Endodermal cell (in vitro differentiated cells): ENCODE data around the gene TM9SF1. TPM values are rescaled to one million over a fixed set of nuclear protein-coding genes. Genes with fewer than 3 reads are reported as not detected.
"Not testable (repeated sequence)": the region's sequence is repeated elsewhere in the genome, so short reads cannot be mapped to it uniquely, and the experiment has no call there.

Source experiments
- DNase-seq: peaks from one replicate; pipeline ENCODE4 v3.0.0-alpha.2; 2017
- H3K27ac ChIP-seq: 2 replicates; pipeline ENCODE4 v1.5.1; 2013; ENCODE audit warnings: mild to moderate bottlenecking, low read depth, low read length, moderate library complexity
- H3K27me3 ChIP-seq: 2 replicates; pipeline ENCODE4 v1.6.1; 2013; ENCODE audit warnings: mild to moderate bottlenecking, low read length, moderate library complexity; ENCODE audit not compliant: insufficient read depth, control insufficient read depth, poor library complexity, severe bottlenecking
- H3K36me3 ChIP-seq: 2 replicates; pipeline ENCODE4 v1.7.0; 2013; ENCODE audit warnings: mild to moderate bottlenecking, low read length, moderate library complexity; ENCODE audit not compliant: control insufficient read depth, insufficient read depth
- H3K4me1 ChIP-seq: one replicate; pipeline ENCODE4 v1.7.0; 2013; ENCODE audit warnings: low read length; ENCODE audit not compliant: control insufficient read depth, insufficient read depth
- H3K4me3 ChIP-seq: 2 replicates; pipeline ENCODE4 v1.5.1; 2013; ENCODE audit warnings: mild to moderate bottlenecking, low read length, moderate library complexity
- H3K9ac ChIP-seq: 2 replicates; pipeline ENCODE4 v1.6.1; 2013; ENCODE audit warnings: mild to moderate bottlenecking, low read length, moderate library complexity; ENCODE audit not compliant: poor library complexity, severe bottlenecking; ENCODE audit errors: extremely low read depth
- H3K9me3 ChIP-seq: 2 replicates; pipeline ENCODE4 v1.6.1; 2013; ENCODE audit warnings: mild to moderate bottlenecking, low read length, moderate library complexity; ENCODE audit not compliant: control insufficient read depth
- H3K27ac Mint-ChIP-seq: 2 replicates; pipeline ENCODE4 v1.8.0; 2020; ENCODE audit warnings: mixed read lengths
- H3K27me3 Mint-ChIP-seq: 2 replicates; pipeline ENCODE4 v1.8.0; 2021; ENCODE audit warnings: mild to moderate bottlenecking, mixed read lengths; ENCODE audit not compliant: insufficient read depth
- H3K36me3 Mint-ChIP-seq: 2 replicates; pipeline ENCODE4 v1.8.0; 2020; ENCODE audit warnings: low read depth, mixed read lengths
- H3K4me1 Mint-ChIP-seq: 2 replicates; pipeline ENCODE4 v1.8.0; 2020; ENCODE audit warnings: mixed read lengths
- H3K4me3 Mint-ChIP-seq: 2 replicates; pipeline ENCODE4 v1.8.0; 2020; ENCODE audit warnings: mild to moderate bottlenecking, moderate library complexity, mixed read lengths
- H3K9me3 Mint-ChIP-seq: 2 replicates; pipeline ENCODE4 v1.8.0; 2020; ENCODE audit warnings: mild to moderate bottlenecking, mixed read lengths
- WGBS, 2 experiments: methylation state at CpG; one replicate each; pipeline versions ENCODE4 v1.1.5 to v1.1.7; 2013; ENCODE audit warnings: missing lambda C conversion rate in 2 of 2, mixed read lengths in 1 of 2; ENCODE audit not compliant: insufficient coverage in 1 of 2, insufficient read length in 1 of 2; 5-methylcytosine and 5-hydroxymethylcytosine counted together
- total RNA-seq, 2 donors: library from RNA; stranded (reverse); fragmentation: NEBNext Ultra II Directional in 1 of 2; extraction: Animal tissue kit (Norgen Biotek cat#: 25700) in 1 of 2; gene quantifications; 2 replicates in 1 of 2; 3 replicates in 1 of 2; pipeline ENCODE4 v1.2.1, GENCODE V29; 2021
- TF ChIP-seq, protein P1 (sequence below): fragments of 200-600 bp; sonication (generic); conservative IDR thresholded peaks from 2 replicates; pipeline ENCODE4 v1.5.0; 2021; ENCODE audit warnings: antibody characterized with exemption, mild to moderate bottlenecking

Gene TM9SF1
- total RNA-seq, 2 donors from 2014 or later, result 37.4 to 40.8 TPM

DNA sequence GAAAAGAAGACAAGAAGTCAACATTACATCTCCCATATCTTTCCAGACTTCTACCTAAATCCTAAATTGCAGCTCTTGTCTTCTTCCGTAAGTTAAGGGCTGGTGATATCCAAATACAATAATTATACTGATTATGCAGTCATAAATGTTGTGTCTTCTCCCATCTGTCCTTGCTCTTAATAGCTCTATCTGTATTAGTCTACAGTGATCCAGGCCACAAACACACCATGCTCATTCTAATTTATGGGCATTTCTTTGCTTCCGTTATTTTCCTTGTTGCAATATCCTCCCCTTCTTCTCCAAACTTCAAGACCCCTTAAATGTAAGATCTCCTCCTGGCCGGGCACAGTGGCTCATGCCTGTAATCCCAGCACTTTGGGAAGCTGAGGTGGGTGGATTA is 24.3 kb upstream of the TM9SF1 start:
- Mint-ChIP-seq H3K4me3 (no peak overlapping the region), H3K36me3 (peaks cover 11% of the 10 kb centered on the region), H3K4me1 (peaks cover 6% of the 10 kb centered on the region), H3K27ac (no peak overlapping the region), H3K27me3 (no peaks in the 10 kb centered on the region), H3K9me3 (no peaks in the 10 kb centered on the region)
- no peak for DNase-seq
- no peak overlapping the region for H3K27ac ChIP-seq
- no peak overlapping the region for H3K4me3 ChIP-seq
- H3K27me3 ChIP-seq, result no peaks in the 10 kb centered on the region
- WGBS, 2 experiments, result 62% methylated on average over 3 of the region's 3 CpGs; no CpG with 5 or more reads in 1 of the 2 experiments
- H3K9me3 ChIP-seq, result no peaks in the 10 kb centered on the region
- no peaks in the 10 kb centered on the region for H3K4me1 ChIP-seq
- peaks cover 18% of the 10 kb centered on the region for H3K36me3 ChIP-seq
- H3K9ac ChIP-seq, result no peak overlapping the region
- TF ChIP-seq, protein P1, sequence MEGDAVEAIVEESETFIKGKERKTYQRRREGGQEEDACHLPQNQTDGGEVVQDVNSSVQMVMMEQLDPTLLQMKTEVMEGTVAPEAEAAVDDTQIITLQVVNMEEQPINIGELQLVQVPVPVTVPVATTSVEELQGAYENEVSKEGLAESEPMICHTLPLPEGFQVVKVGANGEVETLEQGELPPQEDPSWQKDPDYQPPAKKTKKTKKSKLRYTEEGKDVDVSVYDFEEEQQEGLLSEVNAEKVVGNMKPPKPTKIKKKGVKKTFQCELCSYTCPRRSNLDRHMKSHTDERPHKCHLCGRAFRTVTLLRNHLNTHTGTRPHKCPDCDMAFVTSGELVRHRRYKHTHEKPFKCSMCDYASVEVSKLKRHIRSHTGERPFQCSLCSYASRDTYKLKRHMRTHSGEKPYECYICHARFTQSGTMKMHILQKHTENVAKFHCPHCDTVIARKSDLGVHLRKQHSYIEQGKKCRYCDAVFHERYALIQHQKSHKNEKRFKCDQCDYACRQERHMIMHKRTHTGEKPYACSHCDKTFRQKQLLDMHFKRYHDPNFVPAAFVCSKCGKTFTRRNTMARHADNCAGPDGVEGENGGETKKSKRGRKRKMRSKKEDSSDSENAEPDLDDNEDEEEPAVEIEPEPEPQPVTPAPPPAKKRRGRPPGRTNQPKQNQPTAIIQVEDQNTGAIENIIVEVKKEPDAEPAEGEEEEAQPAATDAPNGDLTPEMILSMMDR, result no peak

DNA sequence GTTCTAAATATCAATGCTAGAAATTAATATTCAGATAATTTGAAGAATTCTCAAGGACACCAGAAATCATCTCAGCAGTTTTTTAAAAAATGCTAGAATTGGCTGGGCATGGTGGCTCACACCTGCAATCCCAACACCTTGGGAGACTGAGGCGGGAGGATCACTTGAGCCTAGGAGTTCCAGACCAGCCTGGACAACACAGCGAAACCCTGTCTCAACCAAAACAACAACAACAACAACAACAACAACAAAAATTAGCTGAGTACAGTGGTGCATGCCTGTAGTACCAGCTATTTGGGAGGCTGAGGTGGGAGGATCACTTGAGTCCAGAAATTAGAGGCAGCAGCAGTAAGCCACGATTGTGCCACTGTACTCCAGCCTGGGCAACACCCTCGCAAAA is 23.8 kb upstream of the TM9SF1 start:
- DNase-seq, result no peak
- 92% methylated on average over 3 of the region's 4 CpGs; no CpG with 5 or more reads in 1 of the 2 experiments for WGBS, 2 experiments
- Mint-ChIP-seq H3K9me3 (no peaks in the 10 kb centered on the region), H3K4me1 (peaks cover 10% of the 10 kb centered on the region), H3K36me3 (peaks cover 9% of the 10 kb centered on the region), H3K4me3 (no peak overlapping the region), H3K27me3 (no peaks in the 10 kb centered on the region), H3K27ac (no peak overlapping the region)
- Histone ChIP-seq H3K9ac (no peak overlapping the region), H3K27ac (no peak overlapping the region), H3K27me3 (no peaks in the 10 kb centered on the region), H3K9me3 (no peaks in the 10 kb centered on the region), H3K4me3 (no peak overlapping the region), H3K4me1 (no peaks in the 10 kb centered on the region), H3K36me3 (peaks cover 15% of the 10 kb centered on the region)
- TF ChIP-seq, protein P1, result no peak

DNA sequence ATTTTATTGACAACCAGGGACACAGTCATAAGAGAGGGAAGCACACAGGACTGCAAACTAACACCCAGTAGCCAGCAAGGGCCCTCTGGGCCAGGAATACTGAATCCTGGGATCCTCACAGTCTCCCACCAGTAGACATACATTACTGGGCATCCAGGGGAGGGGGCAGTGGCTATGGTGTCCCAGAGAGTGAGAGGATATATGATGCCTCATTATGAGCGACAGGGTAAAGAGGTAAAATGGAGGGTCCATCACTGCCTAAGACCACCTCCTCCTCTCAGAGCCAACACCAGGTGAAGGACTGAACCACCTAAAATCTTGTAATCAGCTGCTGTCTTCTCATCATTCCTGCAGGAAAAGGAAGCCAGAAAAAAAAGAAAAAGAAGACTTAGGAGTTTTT is 21.6 kb upstream of the TM9SF1 start:
- not testable (repeated sequence) for H3K4me3 ChIP-seq, H3K27me3 ChIP-seq, H3K36me3 Mint-ChIP-seq, H3K9me3 ChIP-seq, H3K4me3 Mint-ChIP-seq, H3K27me3 Mint-ChIP-seq, H3K27ac ChIP-seq, H3K27ac Mint-ChIP-seq, DNase-seq, H3K4me1 ChIP-seq, H3K9me3 Mint-ChIP-seq, H3K9ac ChIP-seq
- H3K4me1 Mint-ChIP-seq, result peaks cover 16% of the 10 kb centered on the region
- peaks cover 15% of the 10 kb centered on the region for H3K36me3 ChIP-seq
- no CpG with 5 or more reads among the region's 1 CpG for WGBS, 2 experiments

DNA sequence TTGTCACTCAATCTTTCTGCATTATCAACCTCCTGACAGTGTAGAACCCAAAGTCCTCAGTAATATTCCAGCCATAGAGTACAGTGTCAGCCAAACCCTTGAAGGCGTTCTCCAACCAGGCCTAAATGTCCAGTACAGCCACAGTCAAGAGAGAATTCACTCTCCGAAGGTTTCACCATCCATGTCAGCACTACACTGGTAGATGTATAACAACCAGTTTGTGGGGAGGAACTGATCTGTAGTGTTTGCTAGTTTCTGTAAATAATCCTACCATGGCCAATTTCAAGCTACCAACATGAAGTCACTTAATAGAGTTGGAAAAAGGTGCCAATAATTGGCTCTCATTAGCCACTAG is 21.1 kb upstream of the TM9SF1 start:
- H3K4me1 Mint-ChIP-seq, result peaks cover 16% of the 10 kb centered on the region
- H3K36me3 Mint-ChIP-seq, result peaks cover 13% of the 10 kb centered on the region
- no peak overlapping the region for H3K4me3 ChIP-seq
- H3K9ac ChIP-seq, result no peak overlapping the region
- no peak overlapping the region for H3K27ac ChIP-seq
- TF ChIP-seq, protein P1, result no peak
- no peaks in the 10 kb centered on the region for H3K27me3 ChIP-seq
- H3K36me3 ChIP-seq, result peaks cover 20% of the 10 kb centered on the region
- no peaks in the 10 kb centered on the region for H3K9me3 ChIP-seq
- H3K27ac Mint-ChIP-seq, result peak overlapping the region; percentile 96
- no peak for DNase-seq
- no peaks in the 10 kb centered on the region for H3K27me3 Mint-ChIP-seq
- peak overlapping the region; percentile 92 for H3K4me3 Mint-ChIP-seq
- 92 to 94% methylated on average over 1 to 2 of the region's 2 CpGs for WGBS, 2 experiments
- H3K9me3 Mint-ChIP-seq, result no peaks in the 10 kb centered on the region
- peaks cover 3% of the 10 kb centered on the region for H3K4me1 ChIP-seq
